HG03280 (cell line): ENCODE results near the gene SEMA5A.
"Not testable (repeated sequence)": the region's sequence is repeated elsewhere in the genome, so short reads cannot be mapped to it uniquely, and the experiment has no call there.

ENCODE experiments used
- ATAC-seq: cut with Tn5 transposase; IDR thresholded peaks from one replicate; pipeline ENCODE4 v1.9.1; 2021; ENCODE audit warnings: mild to moderate bottlenecking, moderate library complexity; ENCODE audit not compliant: unreplicated experiment

SEMA5A gene

DNA sequence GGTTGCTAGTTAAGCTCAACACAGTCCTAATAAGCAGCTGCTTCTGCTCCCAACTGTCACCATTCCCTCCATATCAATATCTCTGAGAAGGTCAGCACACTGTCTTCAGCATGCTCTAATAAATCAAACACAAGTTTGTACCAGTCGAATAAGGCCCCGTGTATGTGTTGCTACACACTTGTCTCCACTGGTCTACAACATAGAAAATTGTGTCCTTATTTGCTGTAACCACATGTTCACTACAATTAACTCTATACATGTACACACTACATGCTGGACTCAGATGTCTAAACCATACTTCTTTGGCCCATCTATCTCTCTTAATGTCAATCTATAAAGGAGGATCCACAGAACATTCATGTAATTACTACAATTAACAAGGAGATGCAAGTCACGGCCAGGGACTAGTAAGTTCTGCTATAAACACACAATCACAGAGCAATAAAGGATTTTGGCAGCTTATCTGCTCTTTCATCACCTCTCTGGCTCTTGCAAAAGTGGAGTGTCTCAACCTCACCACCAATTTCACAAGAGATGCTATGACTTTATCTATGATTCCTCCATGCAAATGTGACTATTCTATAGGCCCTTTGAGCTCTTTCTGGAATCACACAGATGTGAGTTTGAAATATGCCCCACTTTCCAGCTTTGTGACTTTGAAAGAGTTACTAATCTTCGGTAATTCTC, 143.9 kb downstream of the SEMA5A start:
- ATAC-seq, result no peak

GRCh38 chr5:9399783-9400182, 146.1 kb downstream of the SEMA5A start:
- ATAC-seq, result not testable (repeated sequence)

GRCh38 chr5:9399094-9399493, 146.8 kb downstream of the SEMA5A start:
- ATAC-seq, result no peak

- ATAC-seq, result no peak
Observed at GRCh38 chr5:9398227-9398626, 147.6 kb downstream of the SEMA5A start.

GRCh38 chr5:9396285-9396770, 149.5 kb downstream of the SEMA5A start:
- ATAC-seq, result no peak

DNA sequence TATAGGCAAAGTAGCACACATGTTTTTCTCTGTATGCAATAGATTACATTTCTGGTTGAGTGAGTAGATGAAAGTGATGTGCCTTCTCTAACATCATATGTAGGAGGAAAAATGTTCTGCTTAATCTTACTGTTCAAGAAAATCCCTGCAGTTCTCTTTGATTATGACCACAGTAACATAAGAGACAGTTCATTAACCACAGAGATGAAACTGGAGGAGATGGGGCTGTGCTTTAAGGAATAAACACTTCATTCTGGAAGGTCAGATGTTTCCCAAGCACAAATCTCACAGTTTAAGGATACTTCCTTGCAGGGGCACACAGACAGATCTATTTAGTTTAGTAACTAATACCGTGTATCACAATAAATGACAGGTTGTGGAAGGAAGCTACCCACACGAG, 150.2 kb downstream of the SEMA5A start:
- no peak for ATAC-seq

GRCh38 chr5:9394221-9394620, 151.7 kb downstream of the SEMA5A start:
- no peak for ATAC-seq

- no peak for ATAC-seq
Observed at GRCh38 chr5:9392625-9393024, 153.2 kb downstream of the SEMA5A start.

DNA sequence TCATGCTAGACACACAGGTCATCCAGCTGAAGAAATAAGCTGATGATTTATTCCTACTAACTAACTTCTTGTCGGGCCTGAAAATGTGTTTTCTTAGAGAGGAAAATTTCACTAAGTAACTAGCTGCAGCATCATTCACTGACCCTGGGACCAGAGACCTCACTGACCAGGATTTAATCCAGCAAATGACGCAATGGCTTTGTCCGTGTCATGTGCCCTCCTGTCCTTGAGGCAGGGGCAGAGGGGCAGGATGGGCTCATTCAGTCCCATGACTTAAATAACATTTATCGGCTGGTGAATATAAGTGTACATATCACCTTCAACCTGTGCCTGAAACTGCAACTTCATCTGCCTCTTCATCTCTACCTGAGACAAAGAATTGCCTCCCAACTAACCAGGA, 154.8 kb downstream of the SEMA5A start:
- ATAC-seq, result no peak

GRCh38 chr5:9390113-9390512, 155.8 kb downstream of the SEMA5A start:
- no peak for ATAC-seq

- ATAC-seq, result no peak
Observed at GRCh38 chr5:9388941-9389674, 156.8 kb downstream of the SEMA5A start.

DNA sequence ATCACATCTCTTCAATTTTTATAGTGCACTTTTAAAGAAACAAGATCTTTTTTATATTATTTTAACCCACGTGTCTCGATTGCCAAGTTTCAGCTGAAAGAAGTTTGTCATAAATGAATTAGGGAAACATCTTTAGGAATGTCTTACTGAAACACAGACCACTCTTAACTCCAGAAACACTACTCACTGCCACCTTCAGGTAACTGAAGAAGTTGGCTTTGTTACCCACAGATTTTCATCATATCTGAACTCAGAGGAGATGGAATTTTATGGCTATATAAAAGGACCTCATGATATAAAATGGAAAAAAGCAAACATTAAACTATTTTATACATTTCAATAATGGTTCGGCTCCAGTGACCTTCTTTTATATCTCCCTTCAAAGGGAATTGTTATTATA, 158.0 kb downstream of the SEMA5A start:
- ATAC-seq, result no peak

GRCh38 chr5:9386945-9387344, 158.9 kb downstream of the SEMA5A start:
- ATAC-seq, result no peak

GRCh38 chr5:9382522-9382921, 163.4 kb downstream of the SEMA5A start:
- ATAC-seq, result no peak

DNA sequence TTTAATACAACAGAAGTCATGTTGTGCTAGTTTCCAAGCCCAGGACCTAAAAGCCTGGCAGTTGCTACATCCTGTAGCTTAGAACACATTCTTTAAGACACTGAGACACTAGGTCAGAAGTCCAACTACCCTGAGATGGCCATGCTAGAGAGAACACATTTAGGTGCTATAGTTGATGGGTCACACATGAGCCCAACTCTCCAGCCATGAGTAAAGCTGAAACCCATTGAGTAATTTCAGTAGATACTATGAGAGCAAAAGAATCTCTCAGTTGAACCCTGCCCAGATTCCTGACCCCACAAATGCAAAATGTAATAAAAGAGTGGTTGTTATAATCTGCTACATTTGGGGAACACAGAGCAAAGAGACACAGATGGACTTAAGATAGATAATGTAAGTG, 164.4 kb downstream of the SEMA5A start:
- no peak for ATAC-seq

DNA sequence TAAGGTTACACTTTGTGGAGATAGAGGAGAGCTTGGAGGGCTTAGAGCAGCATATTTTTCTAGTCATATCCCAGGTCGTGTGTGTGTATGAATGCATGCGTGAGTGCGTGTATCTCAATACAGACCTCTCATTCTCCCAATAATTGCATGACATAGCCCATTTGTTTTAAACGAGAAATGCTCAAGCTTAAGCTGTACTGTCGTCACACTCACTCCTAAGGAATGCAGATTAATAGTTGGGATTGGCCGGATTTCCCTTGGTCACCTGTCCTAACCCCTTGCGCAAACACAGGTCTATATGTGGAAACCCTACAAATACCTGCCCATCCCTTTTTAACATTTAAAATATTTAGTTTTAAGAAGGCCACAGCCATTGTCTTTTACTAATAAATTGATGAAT, 165.8 kb downstream of the SEMA5A start:
- ATAC-seq, result no peak

DNA sequence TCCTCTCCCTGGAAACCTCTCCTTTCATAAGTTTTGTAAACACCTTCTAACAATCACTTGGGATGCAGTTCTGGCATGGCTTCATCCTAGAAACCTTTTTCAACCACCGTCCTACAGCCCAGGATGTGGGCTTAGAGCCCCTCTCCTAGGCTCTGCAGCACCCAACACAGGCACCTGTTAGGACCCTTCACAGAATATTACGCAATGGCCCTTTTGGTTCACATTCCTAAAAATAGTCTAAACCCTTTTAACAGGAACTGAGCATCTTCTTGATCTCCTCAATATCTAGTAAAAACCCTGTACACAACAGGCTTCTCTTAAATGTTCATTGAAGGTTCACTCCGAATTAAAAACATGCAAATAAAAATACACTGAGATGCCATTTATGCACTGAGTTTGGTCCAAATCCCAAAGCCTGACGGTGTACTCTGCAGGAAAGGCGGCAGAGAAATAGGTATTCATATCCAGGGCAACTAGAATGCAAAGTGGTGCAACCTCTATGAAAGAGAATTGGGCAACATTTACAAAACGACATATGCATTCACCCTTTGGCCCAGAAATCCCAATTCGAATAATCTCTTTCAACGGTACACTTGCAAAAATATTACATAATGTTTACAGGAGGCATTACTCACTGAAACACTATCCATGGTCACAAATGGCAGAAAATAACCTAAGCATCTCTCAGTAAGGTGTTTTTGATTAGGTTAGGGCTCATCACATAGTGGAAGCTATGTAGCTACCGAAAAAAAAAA, 169.3 kb downstream of the SEMA5A start:
- ATAC-seq, result no peak

DNA sequence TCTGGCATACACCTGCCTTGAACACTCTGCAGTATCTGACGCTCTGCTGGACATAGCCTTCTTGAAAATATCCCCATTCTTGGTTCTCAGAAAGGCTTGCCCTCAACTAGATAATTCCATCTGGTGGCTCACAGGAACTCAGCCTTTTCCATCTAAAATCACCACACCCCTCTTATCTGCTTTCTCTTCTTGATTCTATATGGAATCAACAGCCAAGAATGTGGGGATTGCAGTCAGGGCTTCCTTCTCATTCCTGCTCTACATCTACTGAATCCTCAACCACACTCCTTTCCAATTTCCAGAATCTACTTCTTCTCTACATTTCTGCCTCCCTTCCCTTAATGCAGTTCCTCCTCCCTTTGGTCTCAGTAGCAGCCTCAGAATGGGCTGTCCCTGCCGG, 170.1 kb downstream of the SEMA5A start:
- ATAC-seq, result no peak

- ATAC-seq, result no peak
Observed at GRCh38 chr5:9374025-9374424, 171.8 kb downstream of the SEMA5A start.

GRCh38 chr5:9373571-9373970, 172.3 kb downstream of the SEMA5A start:
- ATAC-seq, result no peak

DNA sequence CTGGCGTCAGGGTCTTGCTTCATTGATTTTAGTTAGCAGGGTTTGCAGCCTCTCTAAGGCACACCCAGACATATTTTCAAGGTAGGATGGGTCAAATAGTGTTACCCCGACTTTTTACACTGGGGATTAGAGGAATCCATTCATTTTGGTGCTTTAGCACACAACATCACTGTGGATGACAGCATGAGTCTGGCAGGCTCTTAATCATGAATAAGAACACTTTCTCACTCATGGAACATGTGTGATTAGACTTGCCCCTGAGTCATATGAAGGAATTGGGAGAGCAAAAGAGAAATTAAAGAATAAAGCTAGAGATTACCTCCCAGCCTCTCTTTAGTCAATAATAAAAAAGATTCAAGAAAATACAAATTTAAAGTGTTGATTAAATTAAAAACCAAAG, 175.6 kb downstream of the SEMA5A start:
- ATAC-seq, result no peak

DNA sequence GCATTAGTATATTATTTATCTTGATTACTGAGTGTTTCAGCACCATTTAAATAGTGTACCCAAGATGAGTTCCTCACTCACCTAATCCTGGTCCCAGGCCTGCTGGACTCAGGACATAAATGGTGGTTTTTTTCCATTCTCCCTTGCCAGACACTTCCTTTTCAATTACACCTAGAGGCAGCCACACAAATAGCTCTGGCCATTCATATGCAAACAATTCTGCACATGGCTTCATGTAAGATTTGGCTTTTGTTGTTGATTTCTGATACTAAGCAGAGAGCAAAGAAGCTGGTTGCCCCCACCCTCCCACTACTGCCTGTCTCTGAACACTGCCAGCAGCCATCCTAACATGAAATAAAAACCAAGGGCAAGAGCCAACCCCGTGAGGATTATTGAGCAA, 180.4 kb downstream of the SEMA5A start:
- no peak for ATAC-seq
